Neural progenitor cell (in vitro differentiated cells): ENCODE measurements around the gene MT1H. TPM values are rescaled to one million over a fixed set of nuclear protein-coding genes. Genes with fewer than 3 reads are reported as not detected.

ENCODE experiments used
- DNase-seq: peaks from one replicate; pipeline ENCODE4 v3.0.0-alpha.2; 2016; ENCODE audit warnings: low spot score
- H2AFZ ChIP-seq: fragments of 200-600 bp; sonication (generic); replicated peaks from 2 replicates; pipeline ENCODE4 v1.6.1; 2016; ENCODE audit warnings: antibody characterized with exemption
- H3F3A ChIP-seq: fragments of 200-600 bp; sonication (generic); 2 replicates; pipeline ENCODE4 v1.6.1; 2016; ENCODE audit warnings: antibody characterized with exemption, low read depth
- H3K27ac ChIP-seq: fragments of 200-600 bp; sonication (generic); 2 replicates; pipeline ENCODE4 v1.5.1; 2016; ENCODE audit warnings: mild to moderate bottlenecking
- H3K27me3 ChIP-seq: fragments of 200-600 bp; sonication (generic); 2 replicates; pipeline ENCODE4 v1.6.1; 2016; ENCODE audit warnings: mild to moderate bottlenecking, moderate library complexity
- H3K36me3 ChIP-seq: fragments of 200-600 bp; sonication (generic); 2 replicates; pipeline ENCODE4 v1.5.1; 2016
- H3K4me1 ChIP-seq: fragments of 200-600 bp; sonication (generic); 2 replicates; pipeline ENCODE4 v1.6.1; 2016; ENCODE audit warnings: mixed run types
- H3K4me2 ChIP-seq: fragments of 200-600 bp; sonication (generic); 2 replicates; pipeline ENCODE4 v1.6.1; 2016
- H3K4me3 ChIP-seq: fragments of 200-600 bp; sonication (generic); 2 replicates; pipeline ENCODE4 v1.5.1; 2016
- H3K79me2 ChIP-seq: fragments of 200-600 bp; sonication (generic); 2 replicates; pipeline ENCODE4 v1.6.1; 2016; ENCODE audit warnings: low read depth
- H3K9ac ChIP-seq: fragments of 200-600 bp; sonication (generic); 2 replicates; pipeline ENCODE4 v1.6.1; 2016
- H3K9me3 ChIP-seq: fragments of 200-600 bp; sonication (generic); 2 replicates; pipeline ENCODE4 v1.5.1; 2016; ENCODE audit warnings: low read depth
- H4K20me1 ChIP-seq: fragments of 200-600 bp; sonication (generic); 2 replicates; pipeline ENCODE4 v1.6.1; 2016; ENCODE audit warnings: low read depth
- H3K27ac Mint-ChIP-seq: 3 replicates; pipeline ENCODE4 v1.8.0; 2021; ENCODE audit warnings: mixed read lengths
- H3K27me3 Mint-ChIP-seq: 2 replicates; pipeline ENCODE4 v1.8.0; 2022; ENCODE audit warnings: low read depth, mild to moderate bottlenecking, inconsistent platforms, moderate library complexity, mixed read lengths; ENCODE audit not compliant: insufficient read depth
- H3K36me3 Mint-ChIP-seq: 3 replicates; pipeline ENCODE4 v1.8.0; 2021; ENCODE audit warnings: mixed read lengths
- H3K4me1 Mint-ChIP-seq: 3 replicates; pipeline ENCODE4 v1.8.0; 2021; ENCODE audit warnings: mixed read lengths
- H3K4me3 Mint-ChIP-seq: 3 replicates; pipeline ENCODE4 v1.8.0; 2021; ENCODE audit warnings: mild to moderate bottlenecking, moderate library complexity, mixed read lengths
- H3K9me3 Mint-ChIP-seq: 3 replicates; pipeline ENCODE4 v1.8.0; 2020; ENCODE audit warnings: mixed read lengths
- CTCF ChIP-seq: fragments of 200-600 bp; sonication (generic); IDR thresholded peaks from 2 replicates; pipeline ENCODE4 v1.5.1; 2017; ENCODE audit warnings: antibody characterized with exemption, mild to moderate bottlenecking
- EZH2 ChIP-seq: fragments of 200-600 bp; sonication (generic); IDR thresholded peaks from 2 replicates; pipeline ENCODE4 v1.6.1; 2017; ENCODE audit warnings: antibody characterized with exemption, mild to moderate bottlenecking, moderate library complexity
- EZH2phosphoT487 ChIP-seq: fragments of 200-600 bp; sonication (generic); IDR thresholded peaks from 2 replicates; pipeline ENCODE4 v1.6.1; 2017; ENCODE audit warnings: antibody characterized with exemption
- total RNA-seq: library from RNA; depleted of rRNA; stranded (reverse); fragments of >200 nt; gene quantifications from 2 replicates; pipeline ENCODE4 v1.2.3, GENCODE V29; 2015; ENCODE audit warnings: low replicate concordance

Gene MT1H
- total RNA-seq, 1 donor from 2014 or later, result not detected

GRCh38 chr16:56689171-56689570 is 19.6 kb downstream of the MT1H start:
- H3K4me1 ChIP-seq, result no peaks in the 10 kb centered on the region
- H3K9me3 Mint-ChIP-seq, result peaks cover 16% of the 10 kb centered on the region
- peaks cover 6% of the 10 kb centered on the region for H3K27me3 ChIP-seq
- H3K4me3 ChIP-seq, result no peak overlapping the region
- DNase-seq, result no peak
- no peak overlapping the region for H3K27ac ChIP-seq
- no peaks in the 10 kb centered on the region for H3K9me3 ChIP-seq
- H3K9ac ChIP-seq, result no peak overlapping the region
- H3K4me2 ChIP-seq, result no peak overlapping the region
- H4K20me1 ChIP-seq, result no peaks in the 10 kb centered on the region
- H3K4me1 Mint-ChIP-seq, result peaks cover 2% of the 10 kb centered on the region
- H3F3A ChIP-seq, result no peaks in the 10 kb centered on the region
- H2AFZ ChIP-seq, result no peak overlapping the region
- no peaks in the 10 kb centered on the region for H3K79me2 ChIP-seq
- peaks cover 3% of the 10 kb centered on the region for H3K36me3 Mint-ChIP-seq
- H3K4me3 Mint-ChIP-seq, result no peak overlapping the region
- peaks cover 19% of the 10 kb centered on the region for H3K27me3 Mint-ChIP-seq
- H3K36me3 ChIP-seq, result no peaks in the 10 kb centered on the region
- TF ChIP-seq CTCF, result no peak
- no peak for TF ChIP-seq EZH2
- no peak for TF ChIP-seq EZH2phosphoT487
- no peak overlapping the region for H3K27ac Mint-ChIP-seq

GRCh38 chr16:56690420-56691122 is 21.0 kb downstream of the MT1H start:
- no peaks in the 10 kb centered on the region for H3F3A ChIP-seq
- H3K9me3 ChIP-seq, result no peaks in the 10 kb centered on the region
- H4K20me1 ChIP-seq, result no peaks in the 10 kb centered on the region
- TF ChIP-seq EZH2phosphoT487 (no peak), CTCF (no peak), EZH2 (no peak)
- H3K36me3 ChIP-seq, result no peaks in the 10 kb centered on the region
- H2AFZ ChIP-seq, result no peak overlapping the region
- Mint-ChIP-seq H3K4me1 (peaks cover 2% of the 10 kb centered on the region), H3K27me3 (peaks cover 18% of the 10 kb centered on the region), H3K27ac (no peak overlapping the region), H3K36me3 (peaks cover 3% of the 10 kb centered on the region), H3K4me3 (no peak overlapping the region), H3K9me3 (peaks cover 16% of the 10 kb centered on the region)
- no peaks in the 10 kb centered on the region for H3K79me2 ChIP-seq
- no peak for DNase-seq
- no peak overlapping the region for H3K27ac ChIP-seq
- no peak overlapping the region for H3K4me2 ChIP-seq
- H3K4me3 ChIP-seq, result no peak overlapping the region
- H3K4me1 ChIP-seq, result no peaks in the 10 kb centered on the region
- H3K9ac ChIP-seq, result no peak overlapping the region
- no peaks in the 10 kb centered on the region for H3K27me3 ChIP-seq

GRCh38 chr16:56691885-56692284 is 22.3 kb downstream of the MT1H start:
- Histone ChIP-seq H3K9me3 (no peaks in the 10 kb centered on the region), H3K4me2 (no peak overlapping the region), H3K79me2 (no peaks in the 10 kb centered on the region), H2AFZ (no peak overlapping the region), H3F3A (no peaks in the 10 kb centered on the region), H3K4me1 (no peaks in the 10 kb centered on the region), H3K27ac (no peak overlapping the region), H4K20me1 (no peaks in the 10 kb centered on the region), H3K4me3 (no peak overlapping the region), H3K27me3 (no peaks in the 10 kb centered on the region), H3K36me3 (no peaks in the 10 kb centered on the region), H3K9ac (no peak overlapping the region)
- DNase-seq, result no peak
- Mint-ChIP-seq H3K4me1 (peaks cover 2% of the 10 kb centered on the region), H3K27me3 (peaks cover 16% of the 10 kb centered on the region), H3K36me3 (no peaks in the 10 kb centered on the region), H3K9me3 (peaks cover 14% of the 10 kb centered on the region), H3K4me3 (no peak overlapping the region), H3K27ac (no peak overlapping the region)
- no peak for TF ChIP-seq EZH2phosphoT487
- TF ChIP-seq CTCF, result no peak
- no peak for TF ChIP-seq EZH2
